WI38 (cell line): ENCODE data around the gene INPP4B.

Experiments used
- H3K4me3 ChIP-seq: 2 replicates; pipeline ENCODE4 v1.5.1; 2011; ENCODE audit warnings: low read depth, mild to moderate bottlenecking, control low read depth, low read length
- TF ChIP-seq, protein P1 (sequence below): IDR thresholded peaks from 2 replicates; pipeline ENCODE4 v1.5.1; 2012; ENCODE audit warnings: low read depth, mild to moderate bottlenecking, control low read depth, low read length

Gene INPP4B

GRCh38 chr4:142243255-142243654 lies 602.8 kb downstream of the INPP4B start:
- TF ChIP-seq, protein P1, sequence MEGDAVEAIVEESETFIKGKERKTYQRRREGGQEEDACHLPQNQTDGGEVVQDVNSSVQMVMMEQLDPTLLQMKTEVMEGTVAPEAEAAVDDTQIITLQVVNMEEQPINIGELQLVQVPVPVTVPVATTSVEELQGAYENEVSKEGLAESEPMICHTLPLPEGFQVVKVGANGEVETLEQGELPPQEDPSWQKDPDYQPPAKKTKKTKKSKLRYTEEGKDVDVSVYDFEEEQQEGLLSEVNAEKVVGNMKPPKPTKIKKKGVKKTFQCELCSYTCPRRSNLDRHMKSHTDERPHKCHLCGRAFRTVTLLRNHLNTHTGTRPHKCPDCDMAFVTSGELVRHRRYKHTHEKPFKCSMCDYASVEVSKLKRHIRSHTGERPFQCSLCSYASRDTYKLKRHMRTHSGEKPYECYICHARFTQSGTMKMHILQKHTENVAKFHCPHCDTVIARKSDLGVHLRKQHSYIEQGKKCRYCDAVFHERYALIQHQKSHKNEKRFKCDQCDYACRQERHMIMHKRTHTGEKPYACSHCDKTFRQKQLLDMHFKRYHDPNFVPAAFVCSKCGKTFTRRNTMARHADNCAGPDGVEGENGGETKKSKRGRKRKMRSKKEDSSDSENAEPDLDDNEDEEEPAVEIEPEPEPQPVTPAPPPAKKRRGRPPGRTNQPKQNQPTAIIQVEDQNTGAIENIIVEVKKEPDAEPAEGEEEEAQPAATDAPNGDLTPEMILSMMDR = no peak
- H3K4me3 ChIP-seq = no peak overlapping the region

- TF ChIP-seq, protein P1 = no peak
- no peak overlapping the region for H3K4me3 ChIP-seq
Observed at GRCh38 chr4:142242156-142242555, 603.9 kb downstream of the INPP4B start.

GRCh38 chr4:142238589-142238988 lies 607.5 kb downstream of the INPP4B start:
- TF ChIP-seq, protein P1 = no peak
- no peak overlapping the region for H3K4me3 ChIP-seq

DNA sequence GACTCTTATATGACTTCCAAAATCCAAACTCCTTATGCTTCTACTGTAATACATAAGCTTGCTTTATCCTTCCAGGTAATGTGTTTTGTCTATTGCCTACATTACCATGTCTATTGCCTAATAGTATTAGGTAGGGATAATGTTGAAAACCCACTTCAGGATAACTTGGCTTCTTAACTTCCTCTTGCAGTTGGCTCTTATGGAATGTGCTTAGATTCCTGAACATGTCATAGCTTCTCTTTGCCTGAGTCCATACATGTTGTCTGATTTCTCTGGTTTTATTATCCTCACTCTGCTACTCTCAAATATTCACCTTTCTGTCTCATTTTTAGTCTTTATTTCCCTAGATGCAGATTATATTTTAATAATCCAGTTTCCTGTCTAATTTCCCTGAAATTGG lies 609.8 kb downstream of the INPP4B start:
- TF ChIP-seq, protein P1 = no peak
- no peak overlapping the region for H3K4me3 ChIP-seq

- TF ChIP-seq, protein P1 = no peak
- no peak overlapping the region for H3K4me3 ChIP-seq
Observed at GRCh38 chr4:142231787-142232186, 614.3 kb downstream of the INPP4B start.

- H3K4me3 ChIP-seq = no peak overlapping the region
- TF ChIP-seq, protein P1 = no peak
Observed at GRCh38 chr4:142230991-142231390, 615.1 kb downstream of the INPP4B start.

DNA sequence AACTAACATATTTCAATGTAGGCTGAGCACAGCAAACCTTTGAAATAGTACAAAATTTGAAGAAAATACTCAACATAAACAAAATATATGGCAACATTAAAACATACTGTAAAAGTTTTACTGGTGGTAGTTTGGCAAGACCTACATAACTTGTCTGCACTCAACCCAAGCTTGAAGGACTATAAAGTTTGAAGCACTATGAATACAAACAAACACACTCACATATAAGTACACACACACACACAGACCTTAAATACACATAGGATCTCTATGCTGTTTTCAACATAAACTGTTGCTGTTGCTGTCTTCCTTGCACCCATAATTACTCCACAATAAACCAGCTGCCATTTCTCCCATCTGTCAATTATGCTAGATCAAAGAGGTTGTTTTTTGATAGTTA lies 620.1 kb downstream of the INPP4B start:
- no peak overlapping the region for H3K4me3 ChIP-seq
- TF ChIP-seq, protein P1 = no peak
